SHP77 (cell line): ENCODE measurements around the gene SAMD14.

Experiments
- DNase-seq, 2 experiments: peaks; one replicate each; lab custom pipeline; 2025; lab: John Stamatoyannopoulos, UW

Gene SAMD14

GRCh38 chr17:50165066-50165465, 35.1 kb upstream of the SAMD14 start:
- DNase-seq: no peak

GRCh38 chr17:50164697-50164988, 34.7 kb upstream of the SAMD14 start:
- no peak for DNase-seq

- no peak for DNase-seq
Observed at GRCh38 chr17:50163843-50164696, 34.1 kb upstream of the SAMD14 start.

GRCh38 chr17:50162466-50163254, 32.7 kb upstream of the SAMD14 start:
- DNase-seq: no peak

- no peak for DNase-seq
Observed at GRCh38 chr17:50161911-50162288, 31.9 kb upstream of the SAMD14 start.

- DNase-seq: peak; percentile 89 to 93
Observed at GRCh38 chr17:50161023-50161910, 31.3 kb upstream of the SAMD14 start.

- no peak for DNase-seq
Observed at GRCh38 chr17:50157891-50158290, 27.9 kb upstream of the SAMD14 start.

- DNase-seq: no peak
Observed at GRCh38 chr17:50155115-50155819, 25.3 kb upstream of the SAMD14 start.

GRCh38 chr17:50154604-50155003, 24.6 kb upstream of the SAMD14 start:
- DNase-seq: no peak

GRCh38 chr17:50153650-50154575, 24.0 kb upstream of the SAMD14 start:
- no peak for DNase-seq

GRCh38 chr17:50152736-50153135, 22.8 kb upstream of the SAMD14 start:
- no peak for DNase-seq

- DNase-seq: peak; percentile 95 to 96
Observed at GRCh38 chr17:50151937-50152547, 22.1 kb upstream of the SAMD14 start.

- peak; percentile 90 to 93 for DNase-seq
Observed at GRCh38 chr17:50151041-50151936, 21.3 kb upstream of the SAMD14 start.

GRCh38 chr17:50150354-50151040, 20.5 kb upstream of the SAMD14 start, which contains the start of gene PPP1R9B:
Gene PPP1R9B, minus strand, starts transcription at chr17:50150677. Its CDS starts 164 bp downstream, at chr17:50150513.
- DNase-seq: no peak

GRCh38 chr17:50149417-50150353, 19.7 kb upstream of the SAMD14 start:
- DNase-seq: peak; percentile 43 to 62

- DNase-seq: no peak
Observed at GRCh38 chr17:50149091-50149416, 19.1 kb upstream of the SAMD14 start.
